ENCODE measurements around the gene UBE4A.

Gene UBE4A

DNA sequence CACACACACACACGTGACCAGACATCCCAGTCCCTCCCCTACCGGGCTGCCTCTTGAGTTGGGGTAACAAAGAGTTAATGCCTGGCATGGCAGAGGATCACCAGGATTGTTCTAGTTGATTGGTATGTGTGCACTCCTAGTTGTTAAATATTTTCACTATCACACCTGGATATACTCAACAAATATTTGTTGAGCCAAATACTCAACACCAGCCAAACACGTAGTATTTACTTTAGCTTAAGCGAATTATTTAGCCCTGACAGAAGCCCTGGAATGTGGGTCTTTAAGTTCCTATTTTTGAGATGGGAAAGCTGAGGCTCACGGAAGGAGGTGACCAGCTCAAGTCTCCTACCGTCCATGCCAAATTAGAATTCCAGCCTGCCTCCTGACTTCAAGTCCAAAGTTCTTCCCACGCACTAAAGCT, 44.4 kb upstream of the UBE4A start:
- Histone ChIP-seq H2AFZ (ENCODE audit: low read depth, low read length) (no peak overlapping the region), H3K9ac (ENCODE audit: low read depth, low read length) (peak overlapping the region; percentile 55), H3K36me3 (ENCODE audit: insufficient read depth, low read length) (peaks cover 55% of the 10 kb centered on the region), H3K79me2 (ENCODE audit: insufficient read depth, low read length) (peaks cover 50% of the 10 kb centered on the region), H3K4me1 (ENCODE audit: insufficient read depth, low read length) (peaks cover 99% of the 10 kb centered on the region), H3K9me3 (ENCODE audit: insufficient read depth, low read length, severe bottlenecking) (no peaks in the 10 kb centered on the region), H3K4me3 (ENCODE audit: low read depth in 1 of 2, low read length in 2 of 2) (peak overlapping the region in 1 of 2 experiments; percentile 48; a peak in 2 of 4 replicates), H3K27ac (ENCODE audit: low read length) (peak overlapping the region; percentile 96), H3K27me3 (ENCODE audit: insufficient read depth, low read length, poor library complexity) (no peaks in the 10 kb centered on the region), H4K20me1 (ENCODE audit: insufficient read depth, low read length) (no peaks in the 10 kb centered on the region), H3K4me2 (ENCODE audit: insufficient read depth, low read length) (peak overlapping the region; percentile 69)
- no peak for ATAC-seq (ENCODE audit: insufficient read depth, low read depth)
- DNase-seq, result peak; percentile 31
- TF ChIP-seq CTCF (IDR thresholded peaks at IDR 0.05; ENCODE audit: borderline replicate concordance, extremely low read depth, low read length, poor library complexity, severe bottlenecking) (no peak), EZH2 (IDR thresholded peaks at IDR 0.05; ENCODE audit: borderline replicate concordance, low read depth, low read length, severe bottlenecking) (no peak)

GRCh38 chr11:118318124-118318523, 41.3 kb upstream of the UBE4A start:
- H3K27me3 ChIP-seq (ENCODE audit: insufficient read depth, low read length, poor library complexity), result no peaks in the 10 kb centered on the region
- H3K79me2 ChIP-seq (ENCODE audit: insufficient read depth, low read length), result peaks cover 21% of the 10 kb centered on the region
- H3K9me3 ChIP-seq (ENCODE audit: insufficient read depth, low read length, severe bottlenecking), result no peaks in the 10 kb centered on the region
- peaks cover 30% of the 10 kb centered on the region for H3K36me3 ChIP-seq (ENCODE audit: insufficient read depth, low read length)
- DNase-seq (no peak), ATAC-seq (ENCODE audit: insufficient read depth, low read depth) (no peak)
- H3K4me3 ChIP-seq (ENCODE audit: low read depth in 1 of 2, low read length in 2 of 2), result no peak overlapping the region
- peaks cover 72% of the 10 kb centered on the region for H3K4me1 ChIP-seq (ENCODE audit: insufficient read depth, low read length)
- H4K20me1 ChIP-seq (ENCODE audit: insufficient read depth, low read length), result no peaks in the 10 kb centered on the region
- H3K9ac ChIP-seq (ENCODE audit: low read depth, low read length), result no peak overlapping the region
- no peak overlapping the region for H2AFZ ChIP-seq (ENCODE audit: low read depth, low read length)
- TF ChIP-seq CTCF (IDR thresholded peaks at IDR 0.05; ENCODE audit: borderline replicate concordance, extremely low read depth, low read length, poor library complexity, severe bottlenecking), result no peak
- no peak for TF ChIP-seq EZH2 (IDR thresholded peaks at IDR 0.05; ENCODE audit: borderline replicate concordance, low read depth, low read length, severe bottlenecking)
- peak overlapping the region; percentile 96 for H3K27ac ChIP-seq (ENCODE audit: low read length)
- no peak overlapping the region for H3K4me2 ChIP-seq (ENCODE audit: insufficient read depth, low read length)

GRCh38 chr11:118318581-118319336, 40.6 kb upstream of the UBE4A start:
- no peaks in the 10 kb centered on the region for H4K20me1 ChIP-seq (ENCODE audit: insufficient read depth, low read length)
- H3K4me3 ChIP-seq (ENCODE audit: low read depth in 1 of 2, low read length in 2 of 2), result no peak overlapping the region
- peak overlapping the region; percentile 96 for H3K27ac ChIP-seq (ENCODE audit: low read length)
- peaks cover 23% of the 10 kb centered on the region for H3K36me3 ChIP-seq (ENCODE audit: insufficient read depth, low read length)
- no peak for TF ChIP-seq CTCF (IDR thresholded peaks at IDR 0.05; ENCODE audit: borderline replicate concordance, extremely low read depth, low read length, poor library complexity, severe bottlenecking)
- no peak for TF ChIP-seq EZH2 (IDR thresholded peaks at IDR 0.05; ENCODE audit: borderline replicate concordance, low read depth, low read length, severe bottlenecking)
- 0 out of 3 replicates have a peak, but pooled peaks have one; percentile 2 for ATAC-seq (ENCODE audit: insufficient read depth, low read depth)
- peaks cover 65% of the 10 kb centered on the region for H3K4me1 ChIP-seq (ENCODE audit: insufficient read depth, low read length)
- peak; percentile 68 for DNase-seq
- no peak overlapping the region for H2AFZ ChIP-seq (ENCODE audit: low read depth, low read length)
- no peaks in the 10 kb centered on the region for H3K27me3 ChIP-seq (ENCODE audit: insufficient read depth, low read length, poor library complexity)
- 0 out of 2 replicates have a peak overlapping the region, but pooled peaks have one; percentile 2 for H3K9ac ChIP-seq (ENCODE audit: low read depth, low read length)
- H3K4me2 ChIP-seq (ENCODE audit: insufficient read depth, low read length), result no peak overlapping the region
- H3K79me2 ChIP-seq (ENCODE audit: insufficient read depth, low read length), result peaks cover 15% of the 10 kb centered on the region
- no peaks in the 10 kb centered on the region for H3K9me3 ChIP-seq (ENCODE audit: insufficient read depth, low read length, severe bottlenecking)

Data from DND-41 (cell line).